T-helper 17 cell (primary cell): ENCODE data around the gene SLAMF1. TPM values are rescaled to one million over a fixed set of nuclear protein-coding genes. Genes with fewer than 3 reads are reported as not detected.
"Not testable (repeated sequence)": the region's sequence is repeated elsewhere in the genome, so short reads cannot be mapped to it uniquely, and the experiment has no call there.

Experiments
- ATAC-seq: fragments of 150-1000 bp; cut with Tn5 transposase; 2 replicates; pipeline ENCODE4 v1.10.0; 2021; ENCODE audit warnings: mild to moderate bottlenecking, moderate library complexity
- DNase-seq, 3 donors: peaks; one replicate each; pipeline versions ENCODE4 v3.0.0 to v3.0.0-alpha.2; 2020 to 2021
- H3K9me3 ChIP-seq: one replicate; pipeline ENCODE4 v1.7.0; 2013; ENCODE audit warnings: low read length, mild to moderate bottlenecking; ENCODE audit not compliant: control insufficient read depth, poor library complexity, severe bottlenecking
- H3K27ac Mint-ChIP-seq: one replicate; pipeline ENCODE4 v1.8.0; 2022; ENCODE audit warnings: mild to moderate bottlenecking, moderate library complexity, mixed read lengths
- H3K27me3 Mint-ChIP-seq: one replicate; pipeline ENCODE4 v1.8.0; 2022; ENCODE audit warnings: mixed read lengths
- H3K36me3 Mint-ChIP-seq: one replicate; pipeline ENCODE4 v1.8.0; 2022; ENCODE audit warnings: low read depth, mixed read lengths
- H3K4me1 Mint-ChIP-seq: one replicate; pipeline ENCODE4 v1.8.0; 2022; ENCODE audit warnings: mild to moderate bottlenecking, mixed read lengths
- H3K4me3 Mint-ChIP-seq: one replicate; pipeline ENCODE4 v1.8.0; 2022; ENCODE audit warnings: mild to moderate bottlenecking, moderate library complexity, mixed read lengths
- total RNA-seq, 4 donors: library from RNA in 2 of 4; stranded (reverse) in 2 of 4; gene quantifications; one replicate each; pipeline ENCODE4 v1.2.3 and lab custom pipeline; 2022 to 2026

Gene SLAMF1
- total RNA-seq, 2 donors from 2014 or later: 67.8 to 70.6 TPM

- Mint-ChIP-seq H3K27me3 (no peaks in the 10 kb centered on the region), H3K27ac (peak overlapping the region; percentile 92), H3K36me3 (peaks cover 6% of the 10 kb centered on the region), H3K4me3 (no peak overlapping the region), H3K4me1 (peaks cover 35% of the 10 kb centered on the region)
- ATAC-seq (no peak), DNase-seq (no peak)
- H3K9me3 ChIP-seq: no peaks in the 10 kb centered on the region
Measured at GRCh38 chr1:160608057-160608456, 38.8 kb downstream of the SLAMF1 start.

DNA sequence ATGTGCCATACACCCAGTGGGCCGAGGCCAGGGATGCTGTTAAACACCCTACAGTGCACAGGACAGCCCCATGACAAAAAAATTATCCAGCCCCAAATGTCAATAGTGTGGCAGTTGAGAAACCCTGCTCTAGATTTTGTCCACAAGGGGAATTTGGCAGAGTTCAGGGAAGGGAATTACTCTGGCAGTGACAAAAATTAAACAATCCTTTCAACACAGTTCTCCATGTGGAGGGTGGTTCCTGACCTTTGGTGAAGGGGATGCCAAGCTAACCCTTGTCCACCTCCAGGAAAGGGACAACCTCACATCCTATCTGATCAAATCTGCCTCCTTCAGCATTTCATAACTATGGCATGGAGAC is 39.2 kb downstream of the SLAMF1 start:
- Mint-ChIP-seq H3K27me3 (no peaks in the 10 kb centered on the region), H3K4me3 (no peak overlapping the region), H3K36me3 (peaks cover 6% of the 10 kb centered on the region), H3K27ac (peak overlapping the region; percentile 92), H3K4me1 (peaks cover 32% of the 10 kb centered on the region)
- DNase-seq (no peak), ATAC-seq (peak; percentile 4)
- H3K9me3 ChIP-seq: no peaks in the 10 kb centered on the region

DNA sequence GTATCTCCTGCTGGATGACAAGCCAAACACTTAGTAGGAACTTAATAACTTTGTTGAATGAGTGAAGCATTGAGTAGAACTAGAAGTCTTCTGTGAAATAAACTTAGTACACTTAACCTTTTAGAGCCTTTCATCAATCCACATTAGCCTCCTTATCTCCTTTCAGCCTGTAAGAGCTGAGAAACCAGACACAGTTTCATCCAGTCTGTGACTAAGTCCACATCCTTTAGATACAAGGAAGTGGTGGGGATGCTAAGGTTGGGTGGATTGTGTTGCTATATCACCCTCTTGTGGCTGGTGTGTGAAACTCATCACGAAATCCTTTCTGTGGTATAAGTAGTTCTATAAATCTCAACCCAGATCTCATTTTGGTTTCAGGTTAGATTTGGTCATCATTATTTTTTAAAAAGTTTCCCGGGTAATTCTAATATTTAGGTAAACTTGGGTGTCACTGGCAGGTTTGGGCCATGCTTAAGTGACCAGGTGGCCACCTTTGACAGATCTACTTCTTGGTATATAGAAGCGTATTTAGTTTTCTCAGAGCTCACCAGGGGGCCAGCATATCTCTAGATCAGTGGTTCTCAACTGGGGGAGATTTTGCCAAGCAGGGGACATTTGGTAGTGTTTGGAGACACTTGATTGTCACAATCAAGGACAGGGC is 39.7 kb downstream of the SLAMF1 start:
- peak in 2 of 3 donors; percentile 31 to 40 for DNase-seq
- ATAC-seq: peak; percentile 96
- H3K27me3 Mint-ChIP-seq: no peaks in the 10 kb centered on the region
- no peaks in the 10 kb centered on the region for H3K9me3 ChIP-seq
- peaks cover 4% of the 10 kb centered on the region for H3K36me3 Mint-ChIP-seq
- peaks cover 28% of the 10 kb centered on the region for H3K4me1 Mint-ChIP-seq
- H3K27ac Mint-ChIP-seq: peak overlapping the region; percentile 92
- peak overlapping the region; percentile 68 for H3K4me3 Mint-ChIP-seq

GRCh38 chr1:160606611-160607010 is 40.2 kb downstream of the SLAMF1 start:
- H3K4me1 Mint-ChIP-seq: peaks cover 28% of the 10 kb centered on the region
- no peaks in the 10 kb centered on the region for H3K27me3 Mint-ChIP-seq
- no peak for DNase-seq
- no peaks in the 10 kb centered on the region for H3K9me3 ChIP-seq
- H3K4me3 Mint-ChIP-seq: peak overlapping the region; percentile 68
- H3K36me3 Mint-ChIP-seq: peaks cover 3% of the 10 kb centered on the region
- no peak for ATAC-seq
- H3K27ac Mint-ChIP-seq: peak overlapping the region; percentile 92

GRCh38 chr1:160605792-160606479 is 40.9 kb downstream of the SLAMF1 start:
- Mint-ChIP-seq H3K4me1 (peaks cover 24% of the 10 kb centered on the region), H3K27me3 (no peaks in the 10 kb centered on the region), H3K36me3 (peaks cover 3% of the 10 kb centered on the region), H3K27ac (peak overlapping the region; percentile 92), H3K4me3 (peak overlapping the region; percentile 9)
- no peak for DNase-seq
- ATAC-seq: no peak
- H3K9me3 ChIP-seq: no peaks in the 10 kb centered on the region

DNA sequence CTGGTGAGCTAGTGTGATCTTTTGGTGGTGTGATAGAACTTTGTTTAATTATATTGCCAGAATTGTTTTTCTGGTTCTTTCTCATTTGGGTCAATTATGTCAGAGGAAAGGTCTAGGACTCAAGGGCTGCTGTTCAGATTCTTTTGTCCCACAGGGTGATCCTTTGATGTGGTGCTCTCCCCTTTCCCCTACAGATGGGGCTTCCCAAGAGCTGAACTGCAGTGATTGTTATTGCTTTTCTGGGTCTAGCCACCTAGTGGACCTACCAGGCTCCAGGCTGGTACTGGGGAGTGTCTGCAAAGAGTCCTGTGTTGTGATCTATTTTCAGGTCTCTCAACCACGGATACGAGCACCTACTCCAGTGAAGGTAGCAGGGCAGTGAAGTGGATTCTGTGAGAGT is 41.6 kb downstream of the SLAMF1 start:
- peak in 1 of 3 donors; percentile 9 for DNase-seq
- H3K4me3 Mint-ChIP-seq: peak overlapping the region; percentile 9

DNA sequence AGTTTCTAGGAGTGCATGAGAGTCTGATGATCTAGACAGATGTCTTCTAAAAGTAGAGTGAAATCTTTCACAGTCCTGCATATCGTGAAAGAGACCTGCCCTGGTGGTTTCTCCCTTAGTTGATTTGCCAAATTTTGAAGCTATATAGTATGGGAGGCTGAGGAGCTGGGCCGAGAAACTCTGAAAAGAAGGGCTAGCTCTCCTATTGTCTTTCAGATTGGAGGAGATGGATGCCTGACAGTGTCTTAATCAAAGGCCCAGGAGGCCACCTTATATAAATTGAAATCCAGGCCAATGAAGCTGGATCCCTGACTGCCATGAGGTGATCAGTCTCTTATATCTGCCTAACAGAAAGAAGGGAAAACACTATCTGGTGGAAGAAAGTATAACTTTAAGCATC is 49.1 kb downstream of the SLAMF1 start:
- Mint-ChIP-seq H3K27me3 (no peaks in the 10 kb centered on the region), H3K4me1 (no peaks in the 10 kb centered on the region), H3K4me3 (no peak overlapping the region), H3K27ac (no peak overlapping the region), H3K36me3 (no peaks in the 10 kb centered on the region)
- DNase-seq (no peak), ATAC-seq (no peak)
- H3K9me3 ChIP-seq: no peaks in the 10 kb centered on the region

More for the DNA sequence above, 41.6 kb downstream of the SLAMF1 start:
- no peaks in the 10 kb centered on the region for H3K27me3 Mint-ChIP-seq
- H3K9me3 ChIP-seq: no peaks in the 10 kb centered on the region
- ATAC-seq: peak; percentile 46
- peak overlapping the region; percentile 92 for H3K27ac Mint-ChIP-seq
- H3K36me3 Mint-ChIP-seq: peaks cover 3% of the 10 kb centered on the region
- peaks cover 22% of the 10 kb centered on the region for H3K4me1 Mint-ChIP-seq

DNA sequence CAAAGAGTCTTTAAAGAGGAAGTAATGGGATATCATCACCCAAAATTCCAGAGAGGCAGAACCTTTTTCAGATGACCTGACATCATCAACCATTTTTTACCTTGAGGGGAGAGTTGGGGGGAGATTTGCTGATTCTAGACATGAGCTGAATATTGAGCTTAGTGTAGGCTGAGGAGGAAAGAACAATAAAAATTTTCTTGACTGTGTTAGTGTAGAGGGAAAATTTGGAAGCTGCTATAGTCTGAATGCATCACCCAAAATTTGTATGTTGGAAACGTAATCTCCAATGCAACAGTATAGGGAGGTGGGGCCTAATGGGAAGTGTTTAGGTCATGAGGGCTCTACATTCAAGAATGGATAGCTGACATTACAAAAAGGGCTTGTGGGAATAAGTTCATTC is 49.8 kb downstream of the SLAMF1 start:
- ATAC-seq: no peak
- Mint-ChIP-seq H3K4me3 (no peak overlapping the region), H3K27me3 (no peaks in the 10 kb centered on the region), H3K27ac (no peak overlapping the region), H3K36me3 (no peaks in the 10 kb centered on the region), H3K4me1 (no peaks in the 10 kb centered on the region)
- no peaks in the 10 kb centered on the region for H3K9me3 ChIP-seq
- DNase-seq: no peak

DNA sequence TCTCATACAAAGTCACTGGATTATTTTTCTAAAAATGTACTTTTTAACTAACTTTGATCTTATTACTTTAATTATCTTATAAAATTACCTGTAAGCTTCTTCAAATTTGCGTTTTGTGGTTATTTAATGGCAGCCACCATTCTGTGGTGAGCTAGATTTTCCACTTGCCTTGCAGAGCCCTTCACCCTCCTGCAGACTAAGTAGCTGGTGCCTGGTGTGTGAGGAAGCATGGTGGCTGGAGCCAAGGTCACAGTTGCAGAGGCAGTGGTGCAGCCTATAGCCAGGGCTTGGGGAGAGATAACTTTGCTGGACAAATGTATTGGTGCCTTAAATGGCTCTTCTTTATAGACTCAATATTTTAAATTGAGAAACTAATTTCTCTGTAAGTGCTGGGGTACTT is 56.4 kb downstream of the SLAMF1 start:
- peaks cover 2% of the 10 kb centered on the region for H3K36me3 Mint-ChIP-seq
- H3K4me1 Mint-ChIP-seq: peaks cover 8% of the 10 kb centered on the region
- no peaks in the 10 kb centered on the region for H3K9me3 ChIP-seq
- H3K27ac Mint-ChIP-seq: no peak overlapping the region
- ATAC-seq: no peak
- no peak for DNase-seq
- no peaks in the 10 kb centered on the region for H3K27me3 Mint-ChIP-seq
- no peak overlapping the region for H3K4me3 Mint-ChIP-seq

- ATAC-seq: no peak
Measured at GRCh38 chr1:160588468-160588867, 58.4 kb downstream of the SLAMF1 start.

DNA sequence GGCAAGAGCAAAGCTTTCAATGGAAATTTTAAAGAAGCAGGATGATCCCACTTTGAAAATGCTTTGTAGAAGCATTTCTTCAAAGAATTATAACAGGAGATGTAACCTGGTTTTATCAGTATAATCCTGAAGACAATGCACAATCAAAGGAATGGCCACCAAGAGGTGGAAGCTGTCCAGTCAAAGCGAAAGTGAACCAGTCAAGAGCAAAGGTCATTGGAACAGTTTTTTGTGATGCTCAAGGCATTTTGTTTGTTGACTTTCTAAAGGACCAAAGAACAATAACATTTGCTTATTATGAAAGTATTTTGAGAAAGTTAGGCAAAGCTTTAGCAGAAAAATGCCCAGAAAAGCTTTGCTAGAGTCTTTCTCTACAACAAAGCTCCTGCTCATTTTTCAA is 62.1 kb downstream of the SLAMF1 start:
- no peaks in the 10 kb centered on the region for H3K27me3 Mint-ChIP-seq
- H3K27ac Mint-ChIP-seq: no peak overlapping the region
- DNase-seq (no peak), ATAC-seq (no peak)
- no peaks in the 10 kb centered on the region for H3K9me3 ChIP-seq
- peaks cover 2% of the 10 kb centered on the region for H3K36me3 Mint-ChIP-seq
- peaks cover 38% of the 10 kb centered on the region for H3K4me1 Mint-ChIP-seq
- peak overlapping the region; percentile 55 for H3K4me3 Mint-ChIP-seq

More at GRCh38 chr1:160588468-160588867, 58.4 kb downstream of the SLAMF1 start:
- Mint-ChIP-seq H3K27me3 (no peaks in the 10 kb centered on the region), H3K4me3 (no peak overlapping the region), H3K36me3 (peaks cover 2% of the 10 kb centered on the region), H3K27ac (no peak overlapping the region), H3K4me1 (peaks cover 19% of the 10 kb centered on the region)
- DNase-seq: no peak
- no peaks in the 10 kb centered on the region for H3K9me3 ChIP-seq

DNA sequence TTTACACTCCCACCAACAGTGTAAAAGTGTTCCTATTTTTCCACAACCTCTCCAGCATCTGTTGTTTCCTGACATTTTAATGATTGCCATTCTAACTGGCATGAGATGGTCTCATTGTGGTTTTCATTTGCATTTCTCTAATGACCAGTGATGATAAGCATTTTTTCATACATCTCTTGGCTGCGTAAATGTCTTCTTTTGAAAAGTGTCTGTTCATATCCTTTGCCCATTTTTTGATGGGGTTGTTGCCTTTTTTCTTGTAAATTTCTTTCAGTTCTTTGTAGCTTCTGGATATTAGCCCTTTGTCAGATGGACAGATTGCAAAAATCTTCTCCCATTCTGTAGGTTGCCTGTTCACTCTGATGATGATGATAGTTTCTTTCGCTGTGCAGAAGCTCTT is 63.9 kb downstream of the SLAMF1 start:
- H3K4me3 Mint-ChIP-seq, ATAC-seq, H3K36me3 Mint-ChIP-seq, H3K27ac Mint-ChIP-seq, H3K27me3 Mint-ChIP-seq, H3K9me3 ChIP-seq, DNase-seq: not testable (repeated sequence)
- peaks cover 47% of the 10 kb centered on the region for H3K4me1 Mint-ChIP-seq

GRCh38 chr1:160581961-160582360 is 64.9 kb downstream of the SLAMF1 start:
- Mint-ChIP-seq H3K4me1 (peaks cover 56% of the 10 kb centered on the region), H3K27me3 (no peaks in the 10 kb centered on the region), H3K36me3 (peaks cover 2% of the 10 kb centered on the region), H3K4me3 (no peak overlapping the region), H3K27ac (peak overlapping the region; percentile 96)
- DNase-seq (no peak), ATAC-seq (no peak)
- no peaks in the 10 kb centered on the region for H3K9me3 ChIP-seq
